Body of pancreas (tissue), 4 donors: Measurements from ENCODE around the gene ACOT6.

Experiments
- POLR2A ChIP-seq, 3 donors: fragments of 450-650 bp; IDR thresholded peaks; one replicate each; pipeline ENCODE4 v1.6.1; 2016; ENCODE audit warnings: antibody characterized with exemption in 3 of 3, mild to moderate bottlenecking in 2 of 3
- TF ChIP-seq, protein P1 (sequence below), 7 experiments: fragments of 450-650 bp in 4 of 7; fragments of 200-600 bp in 3 of 7; sonication (generic) in 3 of 7; IDR thresholded peaks; one replicate each; pipeline ENCODE4 v1.5.1; 2016 to 2019; ENCODE audit warnings: antibody characterized with exemption in 7 of 7

- TF ChIP-seq, protein P1, sequence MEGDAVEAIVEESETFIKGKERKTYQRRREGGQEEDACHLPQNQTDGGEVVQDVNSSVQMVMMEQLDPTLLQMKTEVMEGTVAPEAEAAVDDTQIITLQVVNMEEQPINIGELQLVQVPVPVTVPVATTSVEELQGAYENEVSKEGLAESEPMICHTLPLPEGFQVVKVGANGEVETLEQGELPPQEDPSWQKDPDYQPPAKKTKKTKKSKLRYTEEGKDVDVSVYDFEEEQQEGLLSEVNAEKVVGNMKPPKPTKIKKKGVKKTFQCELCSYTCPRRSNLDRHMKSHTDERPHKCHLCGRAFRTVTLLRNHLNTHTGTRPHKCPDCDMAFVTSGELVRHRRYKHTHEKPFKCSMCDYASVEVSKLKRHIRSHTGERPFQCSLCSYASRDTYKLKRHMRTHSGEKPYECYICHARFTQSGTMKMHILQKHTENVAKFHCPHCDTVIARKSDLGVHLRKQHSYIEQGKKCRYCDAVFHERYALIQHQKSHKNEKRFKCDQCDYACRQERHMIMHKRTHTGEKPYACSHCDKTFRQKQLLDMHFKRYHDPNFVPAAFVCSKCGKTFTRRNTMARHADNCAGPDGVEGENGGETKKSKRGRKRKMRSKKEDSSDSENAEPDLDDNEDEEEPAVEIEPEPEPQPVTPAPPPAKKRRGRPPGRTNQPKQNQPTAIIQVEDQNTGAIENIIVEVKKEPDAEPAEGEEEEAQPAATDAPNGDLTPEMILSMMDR (IDR thresholded peaks at IDR 0.05): no peak
- TF ChIP-seq POLR2A (IDR thresholded peaks at IDR 0.05): no peak
Measured at GRCh38 chr14:73662487-73662943, 50.2 kb downstream of the ACOT6 start.
